ENCODE results near the gene LRP1-AS. TPM values are rescaled to one million over a fixed set of nuclear protein-coding genes. Genes with fewer than 3 reads are reported as not detected.
A peak's percentile ranks its signal among the peaks of the same experiment; 100 is the strongest.
"Not testable (repeated sequence)": the region's sequence is repeated elsewhere in the genome, so short reads cannot be mapped to it uniquely, and the experiment has no call there.

LRP1-AS gene
- total RNA-seq, 4 donors from 2014 or later = not detected

DNA sequence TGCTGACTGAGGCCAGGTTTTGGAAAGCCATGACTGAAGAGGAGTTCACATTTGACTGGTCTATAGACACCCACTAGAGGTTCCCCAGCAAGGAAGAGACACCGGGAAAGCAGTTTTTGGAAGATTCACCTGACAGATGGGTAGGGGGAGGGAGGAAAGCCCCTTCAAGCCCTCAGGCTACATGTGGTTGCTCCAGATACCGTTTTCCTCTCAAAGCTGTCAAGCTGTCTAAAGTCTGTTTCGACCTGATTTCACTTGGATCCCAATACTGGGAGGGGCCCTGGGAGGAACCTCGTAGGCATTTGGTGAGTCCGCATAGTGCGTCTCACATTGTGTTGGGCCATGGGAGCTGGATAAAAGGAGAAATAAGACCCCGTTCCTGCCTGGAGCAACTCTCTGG, 20.9 kb downstream of the LRP1-AS start:
- TF ChIP-seq POLR2A (IDR thresholded peaks at IDR 0.05) = no peak
- TF ChIP-seq, protein P1, sequence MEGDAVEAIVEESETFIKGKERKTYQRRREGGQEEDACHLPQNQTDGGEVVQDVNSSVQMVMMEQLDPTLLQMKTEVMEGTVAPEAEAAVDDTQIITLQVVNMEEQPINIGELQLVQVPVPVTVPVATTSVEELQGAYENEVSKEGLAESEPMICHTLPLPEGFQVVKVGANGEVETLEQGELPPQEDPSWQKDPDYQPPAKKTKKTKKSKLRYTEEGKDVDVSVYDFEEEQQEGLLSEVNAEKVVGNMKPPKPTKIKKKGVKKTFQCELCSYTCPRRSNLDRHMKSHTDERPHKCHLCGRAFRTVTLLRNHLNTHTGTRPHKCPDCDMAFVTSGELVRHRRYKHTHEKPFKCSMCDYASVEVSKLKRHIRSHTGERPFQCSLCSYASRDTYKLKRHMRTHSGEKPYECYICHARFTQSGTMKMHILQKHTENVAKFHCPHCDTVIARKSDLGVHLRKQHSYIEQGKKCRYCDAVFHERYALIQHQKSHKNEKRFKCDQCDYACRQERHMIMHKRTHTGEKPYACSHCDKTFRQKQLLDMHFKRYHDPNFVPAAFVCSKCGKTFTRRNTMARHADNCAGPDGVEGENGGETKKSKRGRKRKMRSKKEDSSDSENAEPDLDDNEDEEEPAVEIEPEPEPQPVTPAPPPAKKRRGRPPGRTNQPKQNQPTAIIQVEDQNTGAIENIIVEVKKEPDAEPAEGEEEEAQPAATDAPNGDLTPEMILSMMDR (IDR thresholded peaks at IDR 0.05) = no peak
- intact Hi-C loops (cut with DNase I) = loop anchor here (2.0 kb wide), 1 partner anchor 56 kb away; no protein-coding TSS in a partner anchor
- H3K27me3 ChIP-seq = peaks cover 0 to 13% (median 0%) of the 10 kb centered on the region in 4 donors
- H3K9me3 ChIP-seq = no peaks in the 10 kb centered on the region
- DNase-seq = no peak
- H3K4me3 ChIP-seq = peak overlapping the region in 2 of 4 donors; percentile 75 to 78
- H3K4me1 ChIP-seq = peaks cover 25 to 58% (median 37%) of the 10 kb centered on the region in 3 donors
- H3K27ac ChIP-seq = peak overlapping the region; percentile 97 to 100 (median 98)
- H3K36me3 ChIP-seq = no peaks in the 10 kb centered on the region
- 11 to 42% methylated on average over 7 of the region's 7 CpGs for WGBS, 2 donors

DNA sequence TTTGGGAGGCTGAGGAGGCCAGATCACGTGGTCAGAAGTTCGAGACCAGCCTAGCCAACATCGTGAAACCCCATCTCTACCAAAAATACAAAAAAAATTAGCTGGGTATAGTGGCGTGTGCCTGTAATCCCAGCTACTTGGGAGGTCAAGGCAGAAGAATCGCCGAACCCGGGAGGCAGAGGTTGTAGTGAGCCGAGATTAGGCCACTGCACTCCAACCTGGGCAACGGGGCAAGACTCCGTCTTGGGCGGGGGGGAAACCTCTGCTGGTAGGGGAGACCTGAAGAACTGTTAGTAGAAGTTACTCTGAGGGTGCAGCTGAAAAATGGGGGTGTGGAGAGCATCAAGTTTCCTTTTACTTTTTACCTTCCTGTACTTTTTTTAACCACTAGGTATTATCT, 21.4 kb downstream of the LRP1-AS start:
- Histone ChIP-seq H3K27me3 (peaks cover 0 to 13% (median 0%) of the 10 kb centered on the region in 4 donors), H3K4me3 (no peak overlapping the region), H3K36me3 (no peaks in the 10 kb centered on the region), H3K27ac (peak overlapping the region in 3 of 4 donors; percentile 98 to 100 (median 98)), H3K9me3 (no peaks in the 10 kb centered on the region), H3K4me1 (peaks cover 20 to 53% (median 32%) of the 10 kb centered on the region in 3 donors)
- TF ChIP-seq, protein P1 (IDR thresholded peaks at IDR 0.05) = no peak
- no peak for TF ChIP-seq POLR2A (IDR thresholded peaks at IDR 0.05)
- DNase-seq = no peak
- WGBS, 2 donors = 94% methylated on average over 11 of the region's 11 CpGs
- intact Hi-C loops (cut with DNase I) = loop anchor here (2.0 kb wide), 1 partner anchor 57 kb away; no protein-coding TSS in a partner anchor

DNA sequence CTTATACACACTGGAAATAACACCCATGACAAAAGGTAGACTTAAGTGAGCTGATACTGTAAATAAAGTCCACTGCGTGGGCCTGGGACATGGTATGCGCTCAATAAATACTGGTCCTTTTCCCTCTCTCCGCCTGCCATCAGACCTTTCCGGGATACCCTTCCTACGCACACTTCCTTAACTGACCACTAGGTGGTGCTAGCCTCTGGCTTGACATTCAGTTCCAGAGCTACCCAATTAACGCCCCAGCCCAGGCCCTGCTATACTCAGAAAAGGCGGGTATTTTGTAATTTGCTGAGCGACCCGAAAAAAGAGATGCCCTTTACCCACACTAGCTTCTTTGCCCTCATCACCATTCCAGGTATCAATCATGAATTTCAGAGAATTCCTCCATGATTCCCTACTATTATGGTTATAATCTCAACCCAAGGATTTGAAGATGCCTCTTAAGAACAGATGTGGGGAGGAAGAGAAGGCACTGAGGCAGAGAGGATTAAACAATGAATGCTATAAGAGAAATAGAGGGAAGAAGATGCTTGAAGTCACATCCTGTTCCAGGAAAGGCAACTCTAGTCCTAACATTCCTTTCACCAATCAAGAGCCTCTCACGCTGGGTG, 23.1 kb downstream of the LRP1-AS start:
- TF ChIP-seq, protein P1 (IDR thresholded peaks at IDR 0.05) = peak; percentile 94 to 98 (median 96)
- no peak for TF ChIP-seq POLR2A (IDR thresholded peaks at IDR 0.05)
- intact Hi-C loops (cut with DNase I) = no loop called here

DNA sequence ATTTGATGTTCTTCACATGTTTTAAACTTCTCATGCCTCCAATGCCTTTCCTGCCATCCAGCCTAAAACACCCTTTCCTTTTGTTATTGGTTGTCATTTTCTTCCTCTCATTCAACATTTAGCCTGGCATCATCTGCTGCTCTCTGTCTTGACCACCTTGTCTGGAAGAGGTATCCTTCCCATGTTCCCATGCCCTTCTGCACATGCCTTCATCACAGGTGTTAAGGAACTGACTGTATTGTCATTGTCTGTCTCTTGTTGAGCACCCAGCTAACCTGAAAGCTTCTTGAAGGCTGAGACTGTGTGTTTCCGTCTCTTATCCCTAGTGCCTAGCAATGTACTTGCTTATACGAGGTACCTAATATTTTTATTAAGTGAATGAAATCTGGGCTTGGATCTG, 23.6 kb downstream of the LRP1-AS start:
- Histone ChIP-seq H3K4me3 (no peak overlapping the region), H3K9me3 (no peaks in the 10 kb centered on the region), H3K4me1 (peaks cover 8 to 31% (median 18%) of the 10 kb centered on the region in 3 donors), H3K36me3 (no peaks in the 10 kb centered on the region), H3K27me3 (peaks cover 0 to 5% (median 0%) of the 10 kb centered on the region in 4 donors), H3K27ac (no peak overlapping the region)
- intact Hi-C loops (cut with DNase I) = no loop called here
- TF ChIP-seq POLR2A (IDR thresholded peaks at IDR 0.05) = no peak
- TF ChIP-seq, protein P1 (IDR thresholded peaks at IDR 0.05) = no peak
- no peak for DNase-seq
- WGBS, 2 donors = 28 to 34% methylated on average over 2 of the region's 2 CpGs

More for the DNA sequence above, 23.1 kb downstream of the LRP1-AS start:
- Histone ChIP-seq H3K36me3 (no peaks in the 10 kb centered on the region), H3K9me3 (no peaks in the 10 kb centered on the region), H3K27ac (no peak overlapping the region), H3K27me3 (peaks cover 0 to 10% (median 0%) of the 10 kb centered on the region in 4 donors), H3K4me3 (no peak overlapping the region), H3K4me1 (peaks cover 8 to 36% (median 19%) of the 10 kb centered on the region in 3 donors)
- DNase-seq = no peak
- 13 to 16% methylated on average over 10 of the region's 10 CpGs for WGBS, 2 donors

DNA sequence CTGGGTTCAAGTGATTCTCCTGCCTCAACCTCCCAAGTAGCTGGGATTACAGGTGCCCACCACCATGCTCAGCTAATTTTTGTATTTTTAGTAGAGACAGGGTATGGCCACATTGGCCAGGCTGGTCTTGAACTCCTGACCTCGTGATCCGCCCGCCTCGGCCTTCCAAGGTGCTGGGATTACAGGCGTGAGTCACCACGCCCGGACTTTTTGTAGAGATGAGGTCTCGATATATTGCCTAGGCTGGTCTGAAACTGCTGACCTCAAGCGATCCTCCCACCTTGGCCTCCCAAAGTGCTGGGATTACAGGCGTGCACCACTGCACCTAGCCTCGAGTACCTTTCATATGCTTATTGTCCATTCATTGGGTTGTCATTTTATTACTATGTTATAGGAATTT, 26.7 kb downstream of the LRP1-AS start:
- H3K27me3 ChIP-seq; H3K4me1 ChIP-seq; H3K4me3 ChIP-seq; H3K9me3 ChIP-seq; intact Hi-C loops (cut with DNase I); H3K36me3 ChIP-seq; DNase-seq; H3K27ac ChIP-seq: not testable (repeated sequence)
- WGBS, 2 donors = 78 to 81% methylated on average over 11 of the region's 11 CpGs
